Trophoblast cell (in vitro differentiated cells and primary cell): ENCODE data around the gene MAP2K6.

ENCODE experiments used
- DNase-seq, 2 donors: peaks; one replicate each; pipeline ENCODE4 v3.0.0-alpha.2; 2016
- H2AFZ ChIP-seq: 2 replicates; pipeline ENCODE4 v1.6.1; 2013; ENCODE audit warnings: low read length, moderate library complexity, mild to moderate bottlenecking; ENCODE audit not compliant: insufficient read depth, poor library complexity
- H2AK5ac ChIP-seq: 2 replicates; pipeline ENCODE4 v1.6.1; 2013; ENCODE audit warnings: mild to moderate bottlenecking, low read length
- H2BK120ac ChIP-seq: 2 replicates; pipeline ENCODE4 v1.6.1; 2013; ENCODE audit warnings: low read length, mild to moderate bottlenecking, moderate library complexity; ENCODE audit not compliant: insufficient read depth, poor library complexity
- H2BK12ac ChIP-seq: 2 replicates; pipeline ENCODE4 v1.6.1; 2013; ENCODE audit warnings: mild to moderate bottlenecking, low read length, moderate library complexity
- H2BK5ac ChIP-seq: 2 replicates; pipeline ENCODE4 v1.6.1; 2013; ENCODE audit warnings: low read length, low read depth, moderate library complexity, mild to moderate bottlenecking; ENCODE audit not compliant: poor library complexity
- H3K14ac ChIP-seq: 2 replicates; pipeline ENCODE4 v1.6.1; 2013; ENCODE audit warnings: mild to moderate bottlenecking, low read length
- H3K18ac ChIP-seq: 2 replicates; pipeline ENCODE4 v1.6.1; 2013; ENCODE audit warnings: mild to moderate bottlenecking, low read length
- H3K23ac ChIP-seq: 2 replicates; pipeline ENCODE4 v1.6.1; 2013; ENCODE audit warnings: low read length
- H3K27ac ChIP-seq: 2 replicates; pipeline ENCODE4 v1.5.1; 2013; ENCODE audit warnings: low read depth, mild to moderate bottlenecking, inconsistent platforms, low read length, moderate library complexity
- H3K27me3 ChIP-seq: 2 replicates; pipeline ENCODE4 v1.6.1; 2013; ENCODE audit warnings: inconsistent platforms, mild to moderate bottlenecking, low read length, moderate library complexity; ENCODE audit not compliant: insufficient read depth
- H3K36me3 ChIP-seq, 2 experiments: 1 replicate in 1 of 2; 2 replicates in 1 of 2; pipeline ENCODE4 v1.6.1; 2013; ENCODE audit warnings: low read length in 2 of 2, mild to moderate bottlenecking in 2 of 2, moderate library complexity in 1 of 2; ENCODE audit not compliant: insufficient read depth in 2 of 2, control insufficient read depth in 1 of 2
- H3K4ac ChIP-seq: 2 replicates; pipeline ENCODE4 v1.6.1; 2013; ENCODE audit warnings: low read depth, mild to moderate bottlenecking, low read length, moderate library complexity
- H3K4me1 ChIP-seq, 2 experiments: 1 replicate in 1 of 2; 2 replicates in 1 of 2; pipeline ENCODE4 v1.6.1; 2013; ENCODE audit warnings: low read length in 2 of 2, mild to moderate bottlenecking in 2 of 2, moderate library complexity in 1 of 2; ENCODE audit not compliant: insufficient read depth in 2 of 2, control insufficient read depth in 1 of 2
- H3K4me2 ChIP-seq: 2 replicates; pipeline ENCODE4 v1.6.1; 2013; ENCODE audit warnings: inconsistent platforms, mild to moderate bottlenecking, low read length, moderate library complexity
- H3K4me3 ChIP-seq: 2 replicates; pipeline ENCODE4 v1.5.1; 2013; ENCODE audit warnings: mild to moderate bottlenecking, low read depth, low read length, inconsistent platforms
- H3K79me1 ChIP-seq: one replicate; pipeline ENCODE4 v1.6.1; 2013; ENCODE audit warnings: low read length
- H3K79me2 ChIP-seq: 2 replicates; pipeline ENCODE4 v1.6.1; 2013; ENCODE audit warnings: low read length, mild to moderate bottlenecking; ENCODE audit not compliant: control insufficient read depth, insufficient read depth, poor library complexity
- H3K9ac ChIP-seq: 2 replicates; pipeline ENCODE4 v1.6.1; 2013; ENCODE audit warnings: mild to moderate bottlenecking, low read length
- H3K9me3 ChIP-seq: 2 replicates; pipeline ENCODE4 v1.6.1; 2013; ENCODE audit warnings: low read depth, mild to moderate bottlenecking, control low read depth, inconsistent platforms, low read length; ENCODE audit not compliant: insufficient read depth
- H4K12ac ChIP-seq: 2 replicates; pipeline ENCODE4 v1.6.1; 2013; ENCODE audit warnings: low read depth, mild to moderate bottlenecking, low read length, moderate library complexity
- H4K8ac ChIP-seq: 2 replicates; pipeline ENCODE4 v1.6.1; 2013; ENCODE audit warnings: low read depth, mild to moderate bottlenecking, low read length, moderate library complexity
- H4K91ac ChIP-seq: one replicate; pipeline ENCODE4 v1.6.1; 2013; ENCODE audit warnings: low read depth, mild to moderate bottlenecking, low read length, moderate library complexity
- WGBS: extraction: QIAGEN DNeasy Blood & Tissue Kit; methylation state at CpG from one replicate; pipeline ENCODE4 v1.1.7; 2013; ENCODE audit warnings: missing lambda C conversion rate; ENCODE audit not compliant: insufficient read length, insufficient coverage; ENCODE audit errors: extremely low coverage; 5-methylcytosine and 5-hydroxymethylcytosine counted together

MAP2K6 gene

DNA sequence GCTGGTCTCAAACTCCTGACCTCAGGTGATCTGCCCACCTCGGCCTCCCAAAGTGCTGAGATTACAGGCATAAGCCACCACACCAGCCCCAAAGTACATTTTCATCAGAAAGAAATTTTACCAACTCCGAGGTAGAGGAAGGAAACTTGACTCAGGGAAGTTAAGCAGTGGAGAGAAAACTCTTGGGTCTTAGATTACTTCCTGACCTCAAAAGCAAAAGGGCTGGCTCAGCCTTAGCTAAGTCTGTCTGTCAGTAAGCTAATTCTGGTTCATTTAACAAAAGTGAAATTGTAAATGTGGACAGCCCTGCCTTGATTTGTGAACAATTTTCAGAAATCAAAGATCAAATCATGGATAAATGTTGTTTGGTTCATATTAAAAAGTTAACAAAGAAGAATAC is 30.6 kb downstream of the MAP2K6 start:
- Histone ChIP-seq H4K91ac (no peak overlapping the region), H3K27me3 (no peaks in the 10 kb centered on the region), H3K79me1 (no peaks in the 10 kb centered on the region), H3K27ac (no peak overlapping the region), H3K79me2 (no peaks in the 10 kb centered on the region), H3K18ac (no peak overlapping the region), H3K4me1 (peaks cover 2% of the 10 kb centered on the region in 2 experiments), H3K9me3 (no peaks in the 10 kb centered on the region), H2BK120ac (no peak overlapping the region), H3K9ac (no peak overlapping the region), H2AK5ac (no peak overlapping the region), H3K36me3 (no peaks in the 10 kb centered on the region), H3K4me2 (no peak overlapping the region), H2AFZ (no peak overlapping the region), H4K12ac (no peak overlapping the region), H2BK5ac (no peak overlapping the region), H3K4ac (no peak overlapping the region), H3K23ac (no peak overlapping the region), H3K14ac (no peak overlapping the region), H2BK12ac (no peak overlapping the region), H3K4me3 (no peak overlapping the region), H4K8ac (no peak overlapping the region)
- no CpG with 5 or more reads among the region's 2 CpGs for WGBS
- no peak for DNase-seq

DNA sequence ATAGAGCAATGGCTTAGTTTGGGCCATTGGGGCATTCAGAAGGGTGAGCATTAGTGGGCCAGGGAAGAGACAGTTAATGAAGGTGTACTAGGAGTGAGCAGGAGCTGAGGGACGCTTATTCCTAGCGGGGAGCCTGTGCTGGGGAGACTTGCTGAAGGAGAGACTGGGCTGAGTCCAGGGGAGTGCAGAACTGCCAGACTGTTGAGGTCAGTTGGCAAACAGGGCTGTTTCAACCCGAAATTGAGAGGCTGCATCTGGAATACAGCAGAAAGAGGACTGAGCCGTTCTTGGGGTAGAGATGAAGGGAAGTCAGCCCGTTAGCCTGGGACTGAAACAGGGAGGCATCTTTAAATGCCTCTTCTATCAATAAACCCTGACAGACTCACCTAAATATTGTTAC is 33.2 kb downstream of the MAP2K6 start:
- H2BK12ac ChIP-seq: no peak overlapping the region
- no peak overlapping the region for H2AK5ac ChIP-seq
- no peak overlapping the region for H3K4ac ChIP-seq
- no peak overlapping the region for H3K14ac ChIP-seq
- no peak overlapping the region for H3K23ac ChIP-seq
- H4K12ac ChIP-seq: no peak overlapping the region
- no peak overlapping the region for H4K8ac ChIP-seq
- H3K27me3 ChIP-seq: no peaks in the 10 kb centered on the region
- no peak overlapping the region for H2BK5ac ChIP-seq
- H3K27ac ChIP-seq: no peak overlapping the region
- no peak overlapping the region for H3K4me2 ChIP-seq
- H3K79me1 ChIP-seq: no peaks in the 10 kb centered on the region
- no peak for DNase-seq
- H3K9ac ChIP-seq: no peak overlapping the region
- H3K18ac ChIP-seq: no peak overlapping the region
- WGBS: no CpG with 5 or more reads among the region's 5 CpGs
- H3K79me2 ChIP-seq: no peaks in the 10 kb centered on the region
- no peak overlapping the region for H3K4me3 ChIP-seq
- peaks cover 7 to 12% of the 10 kb centered on the region in 2 experiments for H3K4me1 ChIP-seq
- H3K36me3 ChIP-seq: no peaks in the 10 kb centered on the region
- H4K91ac ChIP-seq: no peak overlapping the region
- no peak overlapping the region for H2BK120ac ChIP-seq
- no peak overlapping the region for H2AFZ ChIP-seq
- no peaks in the 10 kb centered on the region for H3K9me3 ChIP-seq

DNA sequence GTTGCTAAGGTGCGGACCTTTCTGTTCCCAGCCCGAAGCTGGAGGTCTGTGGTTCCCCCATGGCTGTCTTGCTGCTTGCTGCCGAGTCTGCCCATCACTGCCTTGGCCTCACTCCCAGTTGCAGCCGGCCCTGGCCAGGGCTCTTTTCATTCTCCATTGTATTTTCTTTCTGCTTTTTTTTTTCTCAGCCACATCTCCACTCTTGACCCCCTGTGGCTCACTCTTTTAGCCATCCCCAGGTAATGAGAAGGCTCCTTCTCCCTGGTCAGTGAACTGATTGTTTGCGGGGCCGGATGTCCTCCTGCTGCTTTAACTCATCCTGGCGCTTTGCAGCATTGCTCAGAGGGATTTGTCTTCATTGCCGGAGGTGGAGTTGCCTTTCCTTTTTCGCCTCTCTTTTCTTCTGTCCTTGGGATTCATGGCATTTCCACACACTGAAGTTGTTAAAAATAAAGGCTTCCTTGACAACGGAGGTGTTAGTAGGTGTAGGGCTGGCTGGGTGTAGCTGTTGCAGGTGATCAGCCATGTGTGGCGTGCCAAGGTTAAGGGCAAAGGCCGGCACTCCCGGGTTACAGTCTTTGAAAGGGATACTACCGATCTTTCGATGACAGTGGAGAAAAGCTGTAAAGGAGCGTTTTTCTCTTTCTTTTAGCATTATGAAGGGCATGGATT is 34.1 kb downstream of the MAP2K6 start:
- H3K27me3 ChIP-seq: no peaks in the 10 kb centered on the region
- H2AK5ac ChIP-seq: no peak overlapping the region
- H3K4me3 ChIP-seq: no peak overlapping the region
- no peak overlapping the region for H4K91ac ChIP-seq
- H3K4ac ChIP-seq: no peak overlapping the region
- H2AFZ ChIP-seq: no peak overlapping the region
- no peaks in the 10 kb centered on the region for H3K9me3 ChIP-seq
- H3K14ac ChIP-seq: no peak overlapping the region
- no peak overlapping the region for H3K18ac ChIP-seq
- no peak overlapping the region for H2BK5ac ChIP-seq
- H3K36me3 ChIP-seq: no peaks in the 10 kb centered on the region
- H3K79me1 ChIP-seq: no peaks in the 10 kb centered on the region
- no CpG with 5 or more reads among the region's 16 CpGs for WGBS
- H4K12ac ChIP-seq: no peak overlapping the region
- H3K4me2 ChIP-seq: peak overlapping the region; percentile 8
- H3K4me1 ChIP-seq: peaks cover 7 to 12% of the 10 kb centered on the region in 2 experiments
- no peak overlapping the region for H3K23ac ChIP-seq
- no peak for DNase-seq
- H3K27ac ChIP-seq: no peak overlapping the region
- H4K8ac ChIP-seq: no peak overlapping the region
- H2BK12ac ChIP-seq: no peak overlapping the region
- H3K79me2 ChIP-seq: no peaks in the 10 kb centered on the region
- H3K9ac ChIP-seq: no peak overlapping the region
- H2BK120ac ChIP-seq: no peak overlapping the region

DNA sequence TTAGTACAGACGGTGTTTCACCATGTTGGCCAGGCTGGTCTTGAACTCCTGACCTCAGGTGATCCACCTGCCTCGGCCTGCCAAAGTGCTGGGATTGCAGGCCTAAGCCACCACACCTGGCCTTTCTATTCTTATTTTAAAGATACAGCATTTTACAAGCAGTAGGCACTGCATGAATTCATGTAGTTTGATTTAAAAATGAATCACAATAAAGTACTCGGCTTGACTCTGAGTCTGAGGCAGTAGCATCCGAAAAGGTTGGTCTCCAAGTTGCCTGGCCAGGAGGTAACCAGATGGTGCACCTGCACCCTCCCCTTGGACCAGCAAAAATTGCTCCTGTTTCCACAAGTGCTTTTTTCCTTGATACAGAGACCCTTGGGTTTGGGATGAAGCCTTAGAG is 35.6 kb downstream of the MAP2K6 start:
- Histone ChIP-seq H2BK120ac (no peak overlapping the region), H3K23ac (no peak overlapping the region), H3K9ac (peak overlapping the region; percentile 60), H2BK5ac (no peak overlapping the region), H3K4me2 (no peak overlapping the region), H3K4ac (no peak overlapping the region), H3K79me2 (no peaks in the 10 kb centered on the region), H3K36me3 (no peaks in the 10 kb centered on the region), H3K14ac (no peak overlapping the region), H3K9me3 (no peaks in the 10 kb centered on the region), H3K79me1 (no peaks in the 10 kb centered on the region), H4K8ac (no peak overlapping the region), H3K27me3 (no peaks in the 10 kb centered on the region), H2AK5ac (no peak overlapping the region), H3K4me1 (peaks cover 7 to 14% of the 10 kb centered on the region in 2 experiments), H2AFZ (no peak overlapping the region), H3K27ac (no peak overlapping the region), H4K91ac (no peak overlapping the region), H3K18ac (no peak overlapping the region), H2BK12ac (no peak overlapping the region), H3K4me3 (no peak overlapping the region), H4K12ac (no peak overlapping the region)
- no CpG with 5 or more reads among the region's 4 CpGs for WGBS
- DNase-seq: no peak
